Stimulated activated effector memory CD8-positive, alpha-beta T cell treated with anti-CD3 and anti-CD28 coated beads, Interleukin-12 subunit alpha, Interleukin-12 subunit beta, amount 100 ng/mL, for 72 hours (primary cell): Measurements from ENCODE around the gene OR2T35.
A peak's percentile ranks its signal among the peaks of the same experiment; 100 is the strongest.
"Not testable (repeated sequence)": the region's sequence is repeated elsewhere in the genome, so short reads cannot be mapped to it uniquely, and the experiment has no call there.

ENCODE experiments used
- ATAC-seq: fragments of 150-1000 bp; cut with Tn5 transposase; 2 replicates; pipeline ENCODE4 v1.10.0; 2021
- DNase-seq, 2 donors: peaks; one replicate each; pipeline ENCODE4 v3.0.0; 2021 to 2022; ENCODE audit warnings: low spot score in 2 of 2
- H3K27ac Mint-ChIP-seq: one replicate; pipeline ENCODE4 v1.8.0; 2022; ENCODE audit warnings: mild to moderate bottlenecking, mixed read lengths
- H3K36me3 Mint-ChIP-seq: one replicate; pipeline ENCODE4 v1.8.0; 2022; ENCODE audit warnings: mild to moderate bottlenecking, mixed read lengths
- H3K4me1 Mint-ChIP-seq: one replicate; pipeline ENCODE4 v1.8.0; 2022; ENCODE audit warnings: mixed read lengths
- H3K4me3 Mint-ChIP-seq: one replicate; pipeline ENCODE4 v1.8.0; 2022; ENCODE audit warnings: mild to moderate bottlenecking, mixed read lengths
- H3K9me3 Mint-ChIP-seq: one replicate; pipeline ENCODE4 v1.8.0; 2022; ENCODE audit warnings: mixed read lengths

The OR2T35 gene

GRCh38 chr1:248636612-248637011 is 8.5 kb downstream of the OR2T35 start:
- H3K36me3 Mint-ChIP-seq = not testable (repeated sequence)

GRCh38 chr1:248634991-248635390 is 10.1 kb downstream of the OR2T35 start, which contains the start of gene OR2T11:
OR2T11 (minus strand) TSS chr1:248635091; CDS start chr1:248627128, 7,963 bp downstream.
- H3K9me3 Mint-ChIP-seq, H3K27ac Mint-ChIP-seq, H3K36me3 Mint-ChIP-seq, H3K4me1 Mint-ChIP-seq, ATAC-seq, DNase-seq, H3K4me3 Mint-ChIP-seq: not testable (repeated sequence)

More at GRCh38 chr1:248636612-248637011, 8.5 kb downstream of the OR2T35 start:
- not testable (repeated sequence) for H3K4me1 Mint-ChIP-seq, DNase-seq, H3K9me3 Mint-ChIP-seq, ATAC-seq, H3K4me3 Mint-ChIP-seq, H3K27ac Mint-ChIP-seq

- H3K9me3 Mint-ChIP-seq = no peaks in the 10 kb centered on the region
- no peaks in the 10 kb centered on the region for H3K4me1 Mint-ChIP-seq
- ATAC-seq (no peak), DNase-seq (no peak)
- no peak overlapping the region for H3K27ac Mint-ChIP-seq
- H3K36me3 Mint-ChIP-seq = no peaks in the 10 kb centered on the region
- no peak overlapping the region for H3K4me3 Mint-ChIP-seq
Measured at GRCh38 chr1:248631354-248632008, 13.6 kb downstream of the OR2T35 start.

GRCh38 chr1:248630551-248630950 is 14.5 kb downstream of the OR2T35 start:
- ATAC-seq (no peak), DNase-seq (no peak)
- no peak overlapping the region for H3K27ac Mint-ChIP-seq
- no peak overlapping the region for H3K4me3 Mint-ChIP-seq
- no peaks in the 10 kb centered on the region for H3K36me3 Mint-ChIP-seq
- no peaks in the 10 kb centered on the region for H3K4me1 Mint-ChIP-seq
- no peaks in the 10 kb centered on the region for H3K9me3 Mint-ChIP-seq

GRCh38 chr1:248627971-248628844 is 16.9 kb downstream of the OR2T35 start:
- no peak overlapping the region for H3K27ac Mint-ChIP-seq
- DNase-seq (no peak), ATAC-seq (no peak)
- H3K36me3 Mint-ChIP-seq = no peaks in the 10 kb centered on the region
- no peaks in the 10 kb centered on the region for H3K9me3 Mint-ChIP-seq
- no peaks in the 10 kb centered on the region for H3K4me1 Mint-ChIP-seq
- no peak overlapping the region for H3K4me3 Mint-ChIP-seq

- ATAC-seq (no peak), DNase-seq (no peak)
- Mint-ChIP-seq H3K4me3 (no peak overlapping the region), H3K27ac (no peak overlapping the region), H3K4me1 (no peaks in the 10 kb centered on the region), H3K36me3 (no peaks in the 10 kb centered on the region), H3K9me3 (no peaks in the 10 kb centered on the region)
Measured at GRCh38 chr1:248625971-248626370, 19.1 kb downstream of the OR2T35 start.

- Mint-ChIP-seq H3K9me3 (no peaks in the 10 kb centered on the region), H3K4me1 (no peaks in the 10 kb centered on the region), H3K36me3 (no peaks in the 10 kb centered on the region), H3K27ac (no peak overlapping the region), H3K4me3 (no peak overlapping the region)
- DNase-seq (no peak), ATAC-seq (no peak)
Measured at GRCh38 chr1:248625166-248625565, 19.9 kb downstream of the OR2T35 start.

- no peak overlapping the region for H3K4me3 Mint-ChIP-seq
- DNase-seq (no peak), ATAC-seq (peak; percentile 48)
- H3K9me3 Mint-ChIP-seq = no peaks in the 10 kb centered on the region
- no peaks in the 10 kb centered on the region for H3K4me1 Mint-ChIP-seq
- no peak overlapping the region for H3K27ac Mint-ChIP-seq
- H3K36me3 Mint-ChIP-seq = no peaks in the 10 kb centered on the region
Measured at GRCh38 chr1:248622570-248623001, 22.5 kb downstream of the OR2T35 start.

GRCh38 chr1:248621770-248622169 is 23.3 kb downstream of the OR2T35 start:
- H3K27ac Mint-ChIP-seq = no peak overlapping the region
- no peaks in the 10 kb centered on the region for H3K4me1 Mint-ChIP-seq
- ATAC-seq (no peak), DNase-seq (no peak)
- no peak overlapping the region for H3K4me3 Mint-ChIP-seq
- no peaks in the 10 kb centered on the region for H3K9me3 Mint-ChIP-seq
- no peaks in the 10 kb centered on the region for H3K36me3 Mint-ChIP-seq

- no peak for ATAC-seq
- Mint-ChIP-seq H3K27ac (no peak overlapping the region), H3K4me1 (no peaks in the 10 kb centered on the region), H3K4me3 (no peak overlapping the region), H3K9me3 (no peaks in the 10 kb centered on the region), H3K36me3 (no peaks in the 10 kb centered on the region)
- DNase-seq = peak in 1 of 2 donors; percentile 63
Measured at GRCh38 chr1:248618878-248619277, 26.2 kb downstream of the OR2T35 start.

GRCh38 chr1:248618119-248618518 is 27.0 kb downstream of the OR2T35 start:
- no peaks in the 10 kb centered on the region for H3K9me3 Mint-ChIP-seq
- H3K36me3 Mint-ChIP-seq = no peaks in the 10 kb centered on the region
- no peak overlapping the region for H3K27ac Mint-ChIP-seq

GRCh38 chr1:248613742-248614141 is 31.3 kb downstream of the OR2T35 start:
- Mint-ChIP-seq H3K4me1 (no peaks in the 10 kb centered on the region), H3K4me3 (no peak overlapping the region), H3K27ac (no peak overlapping the region), H3K36me3 (no peaks in the 10 kb centered on the region), H3K9me3 (no peaks in the 10 kb centered on the region)
- DNase-seq (no peak), ATAC-seq (no peak)

More at GRCh38 chr1:248618119-248618518, 27.0 kb downstream of the OR2T35 start:
- no peak for ATAC-seq
- no peaks in the 10 kb centered on the region for H3K4me1 Mint-ChIP-seq
- H3K4me3 Mint-ChIP-seq = no peak overlapping the region
- no peak for DNase-seq

GRCh38 chr1:248611883-248612414 is 33.1 kb downstream of the OR2T35 start:
- H3K9me3 Mint-ChIP-seq = no peaks in the 10 kb centered on the region
- no peak for DNase-seq
- H3K27ac Mint-ChIP-seq = no peak overlapping the region
- H3K4me1 Mint-ChIP-seq = no peaks in the 10 kb centered on the region
- H3K36me3 Mint-ChIP-seq = no peaks in the 10 kb centered on the region
- no peak overlapping the region for H3K4me3 Mint-ChIP-seq
- no peak for ATAC-seq

- no peaks in the 10 kb centered on the region for H3K36me3 Mint-ChIP-seq
- DNase-seq = no peak
- no peak overlapping the region for H3K27ac Mint-ChIP-seq
- H3K4me1 Mint-ChIP-seq = no peaks in the 10 kb centered on the region
- no peaks in the 10 kb centered on the region for H3K9me3 Mint-ChIP-seq
- no peak for ATAC-seq
- no peak overlapping the region for H3K4me3 Mint-ChIP-seq
Measured at GRCh38 chr1:248610301-248610700, 34.8 kb downstream of the OR2T35 start.

- no peak for DNase-seq
- Mint-ChIP-seq H3K4me1 (no peaks in the 10 kb centered on the region), H3K9me3 (no peaks in the 10 kb centered on the region), H3K4me3 (no peak overlapping the region), H3K27ac (no peak overlapping the region), H3K36me3 (no peaks in the 10 kb centered on the region)
- ATAC-seq = no peak
Measured at GRCh38 chr1:248599396-248599795, 45.7 kb downstream of the OR2T35 start.

GRCh38 chr1:248597589-248597988 is 47.5 kb downstream of the OR2T35 start, which contains the start of gene OR2T10:
OR2T10 (minus strand) TSS chr1:248597700; CDS start chr1:248593768, 3,932 bp downstream.
- Mint-ChIP-seq H3K27ac (no peak within 1 kb of the TSS), H3K4me3 (no peak within 1 kb of the TSS), H3K4me1 (no peaks in the 10 kb centered on the region), H3K9me3 (no peaks in the 10 kb centered on the region), H3K36me3 (no peaks in the 10 kb centered on the region)
- DNase-seq (no peak), ATAC-seq (no peak)
